ENCODE data around the gene PPP1R11. TPM values are rescaled to one million over a fixed set of nuclear protein-coding genes. Genes with fewer than 3 reads are reported as not detected.
A peak's percentile ranks its signal among the peaks of the same experiment; 100 is the strongest.

PPP1R11 gene
- total and polyA plus RNA-seq, 2 of the 13 experiments (the other 11 are each of a cell fraction or from before 2014, with no cell fraction given) = 32.1 to 58.9 TPM

GRCh38 chr6:30043744-30044143, 23.3 kb upstream of the PPP1R11 start:
- in situ Hi-C loops (cut with HindIII; ENCODE audit: extremely low pct_ligation_motif_present, low pct_unique_long_range_greater_than_20kb) (no loop called here), intact Hi-C loops (cut with micrococcal nuclease; ENCODE audit: unreplicated experiment) (no loop called here)
- ChIA-PET POLR2A (no interaction called here), CTCF (ENCODE audit: low intra/inter-chr PET ratio, low total read pairs) (no interaction called here)
- H3K27ac ChIP-seq (ENCODE audit: extremely low read length, insufficient read depth, low read length) = no peak overlapping the region
- H3K9ac ChIP-seq (ENCODE audit: insufficient read depth, low read depth, low read length) = no peak overlapping the region
- FAIRE-seq (no peak), DNase-seq (ENCODE audit: low spot score) (no peak), ATAC-seq (peak; percentile 66)
- WGBS (ENCODE audit: low lambda C conversion rate) = 77% methylated on average over 2 of the region's 2 CpGs
- no peaks in the 10 kb centered on the region for H3K27me3 ChIP-seq (ENCODE audit: control insufficient read depth in 1 of 2, insufficient read depth in 2 of 2, low read length in 2 of 2)
- no peak overlapping the region for H3K4me2 ChIP-seq (ENCODE audit: low read depth, low read length)
- BruUV-seq (replicated peaks) = no TSS peak
- no peak overlapping the region for H2AFZ ChIP-seq (ENCODE audit: low read length)
- H3K4me3 ChIP-seq (replicated peaks in 1 of 3; ENCODE audit: insufficient read depth in 1 of 3, low read depth in 2 of 3, low read length in 3 of 3) = no peak overlapping the region
- no peaks in the 10 kb centered on the region for H4K20me1 ChIP-seq (ENCODE audit: insufficient read depth, low read length)
- TF ChIP-seq HNF4A (CRISPR knock-in tag; IDR thresholded peaks at IDR 0.05) (peak; percentile 66), ZNF879 (CRISPR knock-in tag; IDR thresholded peaks at IDR 0.05) (no peak)
- H3K36me3 ChIP-seq (replicated peaks in 1 of 2; ENCODE audit: control insufficient read depth in 1 of 2, insufficient read depth in 2 of 2, low read length in 2 of 2) = no peaks in the 10 kb centered on the region; a peak in 1 of 5 replicates
- peaks cover 26% of the 10 kb centered on the region for H3K4me1 ChIP-seq (ENCODE audit: insufficient read depth, low read length)
- no peaks in the 10 kb centered on the region for H3K79me2 ChIP-seq (ENCODE audit: insufficient read depth, low read length)
- no peaks in the 10 kb centered on the region for H3K9me3 ChIP-seq (ENCODE audit: low read length)

GRCh38 chr6:30044630-30045029, 22.4 kb upstream of the PPP1R11 start:
- Histone ChIP-seq H3K4me2 (ENCODE audit: low read depth, low read length) (no peak overlapping the region), H3K4me3 (replicated peaks in 1 of 3; ENCODE audit: insufficient read depth in 1 of 3, low read depth in 2 of 3, low read length in 3 of 3) (no peak overlapping the region), H3K9me3 (ENCODE audit: low read length) (no peaks in the 10 kb centered on the region), H3K79me2 (ENCODE audit: insufficient read depth, low read length) (no peaks in the 10 kb centered on the region), H3K36me3 (replicated peaks in 1 of 2; ENCODE audit: control insufficient read depth in 1 of 2, insufficient read depth in 2 of 2, low read length in 2 of 2) (no peaks in the 10 kb centered on the region; a peak in 1 of 5 replicates), H3K27ac (ENCODE audit: extremely low read length, insufficient read depth, low read length) (no peak overlapping the region), H2AFZ (ENCODE audit: low read length) (no peak overlapping the region), H3K27me3 (ENCODE audit: control insufficient read depth in 1 of 2, insufficient read depth in 2 of 2, low read length in 2 of 2) (no peaks in the 10 kb centered on the region), H3K9ac (ENCODE audit: insufficient read depth, low read depth, low read length) (no peak overlapping the region), H4K20me1 (ENCODE audit: insufficient read depth, low read length) (no peaks in the 10 kb centered on the region), H3K4me1 (ENCODE audit: insufficient read depth, low read length) (peaks cover 26% of the 10 kb centered on the region)
- ChIA-PET CTCF (ENCODE audit: low intra/inter-chr PET ratio, low total read pairs) (no interaction called here), POLR2A (no interaction called here)
- 95% methylated on average over 2 of the region's 2 CpGs for WGBS (ENCODE audit: low lambda C conversion rate)
- intact Hi-C loops (cut with micrococcal nuclease; ENCODE audit: unreplicated experiment) = no loop called here
- ATAC-seq (0 out of 3 replicates have a peak, but pooled peaks have one; percentile 35), DNase-seq (ENCODE audit: low spot score) (no peak), FAIRE-seq (no peak)
- TF ChIP-seq ZNF567 (CRISPR knock-in tag; IDR thresholded peaks at IDR 0.05; ENCODE audit: borderline replicate concordance) = no peak
- TF ChIP-seq RFXAP (CRISPR knock-in tag; IDR thresholded peaks at IDR 0.05; ENCODE audit: borderline replicate concordance) = no peak
- no peak for TF ChIP-seq ZFX (CRISPR knock-in tag; IDR thresholded peaks at IDR 0.05; ENCODE audit: low read depth)
- TF ChIP-seq TRAFD1 (CRISPR knock-in tag; IDR thresholded peaks at IDR 0.05; ENCODE audit: borderline replicate concordance) = no peak
- no peak for TF ChIP-seq ZNF501 (CRISPR knock-in tag; IDR thresholded peaks at IDR 0.05)
- TF ChIP-seq ZNF570 (CRISPR knock-in tag; IDR thresholded peaks at IDR 0.05; ENCODE audit: borderline replicate concordance) = no peak
- no peak for TF ChIP-seq ZNF18 (CRISPR knock-in tag; IDR thresholded peaks at IDR 0.05; ENCODE audit: insufficient replicate concordance)
- no peak for TF ChIP-seq ZNF598 (CRISPR knock-in tag; IDR thresholded peaks at IDR 0.05; ENCODE audit: borderline replicate concordance)
- no peak for TF ChIP-seq ZNF33A (CRISPR knock-in tag; IDR thresholded peaks at IDR 0.05; ENCODE audit: borderline replicate concordance)
- TF ChIP-seq ETV6 (CRISPR knock-in tag; conservative IDR thresholded peaks at IDR 0.05) = no peak
- BruUV-seq (replicated peaks) = no TSS peak
- in situ Hi-C loops (cut with HindIII; ENCODE audit: extremely low pct_ligation_motif_present, low pct_unique_long_range_greater_than_20kb) = no loop called here
